Measurements from ENCODE around the gene HCN2. TPM values are rescaled to one million over a fixed set of nuclear protein-coding genes. Genes with fewer than 3 reads are reported as not detected.

HCN2 gene
- total RNA-seq, 2 experiments from 2014 or later, result 2.1 TPM

DNA sequence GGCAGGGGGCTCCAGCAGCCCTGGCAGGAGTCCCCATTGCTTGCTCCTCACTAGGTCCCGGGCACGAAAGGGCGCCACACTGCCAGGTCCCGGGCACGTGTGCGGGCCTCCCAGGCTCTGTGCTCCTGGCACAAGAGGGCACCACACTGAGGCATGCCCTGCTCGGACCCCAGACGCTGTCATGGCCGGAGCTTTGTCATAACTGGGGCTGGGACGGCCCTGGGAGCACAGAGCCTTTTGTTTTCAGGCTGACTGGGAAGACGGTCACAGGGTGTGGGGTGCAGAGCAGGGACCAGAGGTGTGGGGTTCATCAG is 9.9 kb upstream of the HCN2 start:
- H3K4me3 Mint-ChIP-seq, result no peak overlapping the region
- TF ChIP-seq, protein P1, sequence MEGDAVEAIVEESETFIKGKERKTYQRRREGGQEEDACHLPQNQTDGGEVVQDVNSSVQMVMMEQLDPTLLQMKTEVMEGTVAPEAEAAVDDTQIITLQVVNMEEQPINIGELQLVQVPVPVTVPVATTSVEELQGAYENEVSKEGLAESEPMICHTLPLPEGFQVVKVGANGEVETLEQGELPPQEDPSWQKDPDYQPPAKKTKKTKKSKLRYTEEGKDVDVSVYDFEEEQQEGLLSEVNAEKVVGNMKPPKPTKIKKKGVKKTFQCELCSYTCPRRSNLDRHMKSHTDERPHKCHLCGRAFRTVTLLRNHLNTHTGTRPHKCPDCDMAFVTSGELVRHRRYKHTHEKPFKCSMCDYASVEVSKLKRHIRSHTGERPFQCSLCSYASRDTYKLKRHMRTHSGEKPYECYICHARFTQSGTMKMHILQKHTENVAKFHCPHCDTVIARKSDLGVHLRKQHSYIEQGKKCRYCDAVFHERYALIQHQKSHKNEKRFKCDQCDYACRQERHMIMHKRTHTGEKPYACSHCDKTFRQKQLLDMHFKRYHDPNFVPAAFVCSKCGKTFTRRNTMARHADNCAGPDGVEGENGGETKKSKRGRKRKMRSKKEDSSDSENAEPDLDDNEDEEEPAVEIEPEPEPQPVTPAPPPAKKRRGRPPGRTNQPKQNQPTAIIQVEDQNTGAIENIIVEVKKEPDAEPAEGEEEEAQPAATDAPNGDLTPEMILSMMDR (IDR thresholded peaks at IDR 0.05), result no peak
- no peaks in the 10 kb centered on the region for H3K9me3 Mint-ChIP-seq
- Histone ChIP-seq H3K9me3 (ENCODE audit: control insufficient read depth in 1 of 2, insufficient read depth in 1 of 2, low read length in 2 of 2) (no peaks in the 10 kb centered on the region), H3K27me3 (ENCODE audit: control insufficient read depth in 1 of 2, insufficient read depth in 2 of 2, low read length in 2 of 2) (no peaks in the 10 kb centered on the region), H3K4me3 (ENCODE audit: low read length) (no peak overlapping the region), H3K27ac (ENCODE audit: low read depth in 1 of 2, low read length in 2 of 2) (no peak overlapping the region), H3K36me3 (ENCODE audit: insufficient read depth, low read length) (peaks cover 44% of the 10 kb centered on the region), H3K4me1 (ENCODE audit: insufficient read depth, low read length) (peaks cover 34% of the 10 kb centered on the region)
- intact Hi-C loops (cut with DNase I, micrococcal nuclease), result no loop called here
- DNase-seq, result no peak
- no peak for ATAC-seq (ENCODE audit: poor library complexity)
- H3K27ac Mint-ChIP-seq, result no peak overlapping the region
- peaks cover 4% of the 10 kb centered on the region for H3K36me3 Mint-ChIP-seq (ENCODE audit: low read depth)
- CTCF ChIA-PET, result interaction anchor here (0.8 kb wide), 1 partner anchor 154 kb away, joined by 3 read pairs; no protein-coding TSS in a partner anchor
- H3K4me1 Mint-ChIP-seq (ENCODE audit: low read depth), result peaks cover 3% of the 10 kb centered on the region
- POLR2A ChIA-PET, result no interaction called here
- H3K27me3 Mint-ChIP-seq, result peaks cover 4% of the 10 kb centered on the region

DNA sequence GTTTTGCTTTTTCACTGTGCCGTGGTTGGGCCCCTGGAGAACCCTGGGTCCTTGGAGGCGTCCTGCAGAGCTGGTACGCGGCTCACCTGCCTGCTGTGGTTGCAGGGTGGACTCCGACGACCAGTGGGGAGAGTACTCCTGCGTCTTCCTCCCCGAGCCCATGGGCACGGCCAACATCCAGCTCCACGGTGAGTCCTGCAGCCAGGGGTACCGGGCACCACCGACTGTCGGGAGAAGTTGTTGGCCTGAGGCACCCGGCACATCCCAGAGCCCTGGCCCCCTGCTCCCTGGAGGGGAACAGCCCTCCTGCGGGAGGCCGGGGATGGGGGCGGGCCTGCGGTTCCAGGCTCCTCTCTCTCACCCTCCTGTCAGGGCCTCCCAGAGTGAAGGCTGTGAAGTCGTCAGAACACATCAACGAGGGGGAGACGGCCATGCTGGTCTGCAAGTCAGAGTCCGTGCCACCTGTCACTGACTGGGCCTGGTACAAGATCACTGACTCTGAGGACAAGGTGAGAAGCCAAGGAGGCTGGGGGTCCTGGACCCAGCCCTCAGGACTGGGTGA is 9.3 kb upstream of the HCN2 start:
- Histone ChIP-seq H3K4me1 (ENCODE audit: insufficient read depth, low read length) (peaks cover 28% of the 10 kb centered on the region), H3K27ac (ENCODE audit: low read depth in 1 of 2, low read length in 2 of 2) (no peak overlapping the region), H3K27me3 (ENCODE audit: control insufficient read depth in 1 of 2, insufficient read depth in 2 of 2, low read length in 2 of 2) (no peaks in the 10 kb centered on the region), H3K4me3 (ENCODE audit: low read length) (no peak overlapping the region), H3K36me3 (ENCODE audit: insufficient read depth, low read length) (peaks cover 44% of the 10 kb centered on the region), H3K9me3 (ENCODE audit: control insufficient read depth in 1 of 2, insufficient read depth in 1 of 2, low read length in 2 of 2) (no peaks in the 10 kb centered on the region)
- peaks cover 4% of the 10 kb centered on the region for H3K36me3 Mint-ChIP-seq (ENCODE audit: low read depth)
- TF ChIP-seq, protein P1 (IDR thresholded peaks at IDR 0.05), result no peak
- intact Hi-C loops (cut with DNase I, micrococcal nuclease), result no loop called here
- H3K27me3 Mint-ChIP-seq, result peaks cover 4% of the 10 kb centered on the region
- DNase-seq (peak in 1 of 14 experiments; percentile 29), ATAC-seq (ENCODE audit: poor library complexity) (no peak)
- H3K27ac Mint-ChIP-seq, result no peak overlapping the region
- H3K9me3 Mint-ChIP-seq, result no peaks in the 10 kb centered on the region
- ChIA-PET POLR2A (no interaction called here), CTCF (interaction anchor here (0.8 kb wide), 1 partner anchor 154 kb away, joined by 3 read pairs; no protein-coding TSS in a partner anchor)
- H3K4me1 Mint-ChIP-seq (ENCODE audit: low read depth), result no peaks in the 10 kb centered on the region
- H3K4me3 Mint-ChIP-seq, result no peak overlapping the region

DNA sequence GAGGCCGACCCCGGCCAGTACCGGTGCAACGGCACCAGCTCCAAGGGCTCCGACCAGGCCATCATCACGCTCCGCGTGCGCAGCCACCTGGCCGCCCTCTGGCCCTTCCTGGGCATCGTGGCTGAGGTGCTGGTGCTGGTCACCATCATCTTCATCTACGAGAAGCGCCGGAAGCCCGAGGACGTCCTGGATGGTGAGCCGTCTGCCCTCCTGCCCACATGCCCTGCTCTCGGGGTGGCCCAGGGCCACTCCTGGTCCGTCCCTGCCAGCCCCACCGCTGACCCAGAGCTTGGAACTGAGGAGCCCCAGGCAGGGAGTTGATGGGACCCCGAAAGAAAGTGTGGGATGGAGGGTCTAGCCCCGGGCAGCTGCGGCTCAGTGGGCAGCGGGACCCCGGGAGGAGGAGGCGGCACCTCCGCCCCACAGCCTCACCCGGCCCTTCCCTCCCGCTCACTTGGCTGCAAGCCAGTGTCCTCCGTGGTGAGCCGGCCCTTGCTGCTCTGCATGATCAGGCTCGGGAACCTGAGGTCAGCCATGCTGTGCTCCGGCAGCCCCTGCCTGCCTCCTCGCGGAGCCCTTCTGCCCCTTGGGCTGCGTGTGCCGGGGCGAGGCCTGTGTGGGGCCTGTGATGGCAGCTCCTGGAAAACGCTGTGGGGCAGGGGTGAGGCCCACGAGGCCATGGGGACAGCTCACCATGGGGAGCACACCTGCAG is 8.1 kb upstream of the HCN2 start:
- no peak for ATAC-seq (ENCODE audit: poor library complexity)
- no peak overlapping the region for H3K4me3 Mint-ChIP-seq
- no peak overlapping the region for H3K27ac Mint-ChIP-seq
- Histone ChIP-seq H3K36me3 (ENCODE audit: insufficient read depth, low read length) (peaks cover 44% of the 10 kb centered on the region), H3K9me3 (ENCODE audit: control insufficient read depth in 1 of 2, insufficient read depth in 1 of 2, low read length in 2 of 2) (peaks cover 0 to 3% of the 10 kb centered on the region in 2 experiments), H3K27ac (ENCODE audit: low read depth in 1 of 2, low read length in 2 of 2) (no peak overlapping the region), H3K4me3 (ENCODE audit: low read length) (no peak overlapping the region), H3K4me1 (ENCODE audit: insufficient read depth, low read length) (peaks cover 16% of the 10 kb centered on the region), H3K27me3 (ENCODE audit: control insufficient read depth in 1 of 2, insufficient read depth in 2 of 2, low read length in 2 of 2) (no peaks in the 10 kb centered on the region)
- POLR2A ChIA-PET, result interaction anchor here (0.9 kb wide), 1 partner anchor 98 kb away, joined by 3 read pairs; no protein-coding TSS in a partner anchor
- peaks cover 4% of the 10 kb centered on the region for H3K36me3 Mint-ChIP-seq (ENCODE audit: low read depth)
- intact Hi-C loops (cut with DNase I, micrococcal nuclease), result no loop called here
- CTCF ChIA-PET, result no interaction called here
- peaks cover 4% of the 10 kb centered on the region for H3K27me3 Mint-ChIP-seq
- TF ChIP-seq, protein P1 (IDR thresholded peaks at IDR 0.05), result no peak
- H3K4me1 Mint-ChIP-seq (ENCODE audit: low read depth), result no peaks in the 10 kb centered on the region
- peak in 1 of 14 experiments; percentile 37 for DNase-seq
- no peaks in the 10 kb centered on the region for H3K9me3 Mint-ChIP-seq

Data from CD4-positive, alpha-beta T cell (primary cell).